Cardiac septum (tissue), 1 donor: Measurements from ENCODE around the gene HABP4. TPM values are rescaled to one million over a fixed set of nuclear protein-coding genes. Genes with fewer than 3 reads are reported as not detected.

Experiments
- DNase-seq: peaks from one replicate; pipeline ENCODE4 v3.0.0-alpha.2; 2020; ENCODE audit warnings: low spot score
- intact Hi-C: fragments of 100-400 bp; cut with DNase I; formaldehyde crosslinking; loops from one replicate; pipeline ENCODE4 v1.14.0; 2022
- total RNA-seq: library from RNA; stranded (reverse); fragmentation: NEBNext Ultra II Directional; extraction: Animal tissue kit (Norgen Biotek cat#: 25700); gene quantifications from one replicate; pipeline ENCODE4 v1.2.1, GENCODE V29; 2021
- donor health status: DM: no; HTN: no; CAD: no.

HABP4 gene
- total RNA-seq, 1 donor from 2014 or later: 29.7 TPM

GRCh38 chr9:96425500-96426169, 24.3 kb upstream of the HABP4 start:
- intact Hi-C loops: no loop called here

DNA sequence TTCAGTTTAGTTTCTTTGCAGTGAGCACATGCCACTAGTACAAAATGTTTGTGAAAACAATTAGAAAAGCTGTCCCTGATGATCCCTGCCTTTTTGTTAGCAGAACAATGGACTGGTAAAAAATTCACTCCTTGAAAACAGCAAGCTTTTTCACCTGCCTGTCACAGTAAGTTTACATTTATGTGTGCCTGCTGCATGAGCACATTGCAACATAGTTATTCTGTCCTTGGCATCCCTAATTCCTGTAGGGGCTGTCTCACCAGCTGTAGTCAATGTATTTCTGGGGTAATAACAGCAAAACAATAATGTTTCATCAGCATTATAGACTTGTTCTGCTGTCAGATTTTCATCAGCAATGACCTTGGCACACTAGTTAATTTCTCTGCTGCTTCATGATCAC, 20.2 kb upstream of the HABP4 start:
- intact Hi-C loops: no loop called here
- no peak for DNase-seq

More at GRCh38 chr9:96425500-96426169, 24.3 kb upstream of the HABP4 start:
- no peak for DNase-seq

GRCh38 chr9:96430377-96430776, 19.6 kb upstream of the HABP4 start:
- intact Hi-C loops: no loop called here
- DNase-seq: no peak

GRCh38 chr9:96435345-96435744, 14.6 kb upstream of the HABP4 start:
- no peak for DNase-seq
- intact Hi-C loops: no loop called here

- DNase-seq: no peak
- intact Hi-C loops: no loop called here
These were observed 13.9 kb upstream of the HABP4 start for GRCh38 chr9:96436063-96436455.

DNA sequence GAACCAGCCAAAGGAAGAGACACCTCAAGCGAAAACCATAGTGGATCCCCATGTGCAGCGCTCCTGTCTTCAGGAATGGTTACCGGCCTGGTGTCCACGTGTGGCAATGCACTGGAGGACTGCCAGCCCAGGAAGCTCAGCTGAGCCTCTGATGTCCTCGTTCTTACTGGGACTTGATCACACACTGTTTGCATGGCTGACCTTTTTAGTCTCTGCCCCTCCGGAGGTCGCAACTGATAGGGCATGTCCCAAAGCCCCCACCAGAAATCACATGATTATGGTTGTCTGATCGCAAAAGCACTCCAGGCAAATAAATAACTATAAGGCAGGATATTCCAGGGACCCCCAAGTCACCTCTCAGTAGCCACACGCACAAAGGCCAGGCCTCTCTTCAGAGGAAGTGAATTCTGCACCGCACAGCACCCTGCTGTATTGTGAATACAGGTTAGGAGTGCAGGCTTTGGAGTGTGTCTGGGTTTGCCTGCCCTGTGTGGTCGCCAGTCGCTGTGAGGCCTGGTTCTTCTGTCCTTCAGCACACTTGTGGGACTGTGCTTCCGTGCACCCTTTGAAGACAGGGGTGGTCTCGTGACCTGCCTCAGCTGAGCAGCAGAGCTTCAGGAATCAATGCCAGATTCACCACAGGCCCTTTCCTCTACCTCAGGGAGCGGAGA, 13.4 kb upstream of the HABP4 start:
- DNase-seq: no peak
- intact Hi-C loops: no loop called here

- DNase-seq: no peak
- intact Hi-C loops: no loop called here
These were observed 12.5 kb upstream of the HABP4 start for GRCh38 chr9:96437454-96437853.

GRCh38 chr9:96440671-96441199, 9.2 kb upstream of the HABP4 start:
- DNase-seq: no peak
- intact Hi-C loops: no loop called here

GRCh38 chr9:96441798-96442445, 8.0 kb upstream of the HABP4 start:
- intact Hi-C loops: no loop called here
- DNase-seq: no peak

DNA sequence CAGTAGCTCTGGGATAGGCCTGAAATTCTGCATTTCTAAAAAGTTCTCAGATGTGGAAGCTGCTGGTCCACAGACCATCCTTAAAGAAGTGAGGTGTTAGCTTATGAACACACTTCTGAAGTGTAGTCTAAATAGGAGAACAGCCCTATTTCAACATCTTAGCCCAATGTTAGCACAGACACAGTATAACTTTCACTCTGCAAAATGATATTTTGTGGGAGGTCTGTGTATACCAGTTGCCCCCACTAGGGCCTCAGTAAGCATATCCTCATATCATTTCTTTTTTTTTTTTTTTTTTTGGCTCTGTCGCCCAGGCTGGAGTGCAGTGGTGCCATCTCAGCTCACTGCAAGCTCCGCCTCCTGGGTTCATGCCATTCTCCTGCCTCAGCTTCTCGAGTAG, 7.5 kb upstream of the HABP4 start:
- intact Hi-C loops: no loop called here
- no peak for DNase-seq

DNA sequence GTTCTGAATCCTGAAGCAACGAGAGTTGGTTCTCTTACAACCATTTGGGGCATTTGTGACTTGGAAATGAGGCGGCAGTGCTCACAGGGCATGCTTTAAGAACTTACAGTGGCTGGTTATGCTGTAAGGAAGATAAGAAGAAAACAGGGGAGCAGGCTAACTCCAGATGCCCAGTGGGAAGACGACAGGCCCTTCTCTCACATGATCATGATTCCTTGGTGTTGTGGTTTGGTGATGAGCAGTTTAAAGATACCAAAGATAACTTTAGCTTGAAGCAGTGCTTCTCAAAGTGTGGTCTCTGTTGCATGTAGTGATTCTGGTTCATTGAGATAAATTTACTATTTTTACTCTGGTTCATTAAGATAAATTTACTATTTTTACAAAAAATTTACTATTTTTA, 2.6 kb upstream of the HABP4 start:
- DNase-seq: no peak
- intact Hi-C loops: no loop called here

GRCh38 chr9:96448546-96449170, 1.3 kb upstream of the HABP4 start:
- no peak for DNase-seq
- intact Hi-C loops: no loop called here

- intact Hi-C loops: no loop called here
- no peak for DNase-seq
These were observed 485 bp upstream of the HABP4 start for GRCh38 chr9:96449523-96449844.

- intact Hi-C loops: loop anchor here (2.0 to 5.0 kb wide), 4 partner anchors 32 to 214 kb away; partner anchors contain the start of genes CDC14B and ZNF367
- peak; percentile 79 for DNase-seq
These were observed 902 bp downstream of the HABP4 start for GRCh38 chr9:96450613-96451528.

DNA sequence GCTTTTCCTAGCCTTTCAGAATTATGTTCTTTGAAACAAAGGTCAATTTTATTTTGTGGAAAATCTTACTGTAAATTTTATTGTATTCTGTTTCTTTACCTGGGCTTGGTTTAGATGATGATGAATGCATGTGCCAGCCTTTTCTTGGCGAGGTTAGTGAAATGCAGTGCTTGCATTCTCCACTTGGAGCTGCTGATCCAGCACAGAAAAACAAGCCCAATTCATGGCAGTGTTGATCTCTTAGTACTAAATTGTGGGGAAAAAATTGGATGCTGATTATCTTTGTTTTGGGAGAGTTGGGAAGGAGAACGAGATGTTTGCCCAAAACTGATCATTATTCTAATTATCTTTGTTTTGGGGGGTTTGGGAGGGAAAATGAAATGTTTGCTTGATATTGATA, 3.7 kb downstream of the HABP4 start:
- intact Hi-C loops: loop anchor here (5.0 kb wide), 2 partner anchors 114 to 164 kb away; partner anchors contain the start of gene CDC14B
- DNase-seq: no peak

DNA sequence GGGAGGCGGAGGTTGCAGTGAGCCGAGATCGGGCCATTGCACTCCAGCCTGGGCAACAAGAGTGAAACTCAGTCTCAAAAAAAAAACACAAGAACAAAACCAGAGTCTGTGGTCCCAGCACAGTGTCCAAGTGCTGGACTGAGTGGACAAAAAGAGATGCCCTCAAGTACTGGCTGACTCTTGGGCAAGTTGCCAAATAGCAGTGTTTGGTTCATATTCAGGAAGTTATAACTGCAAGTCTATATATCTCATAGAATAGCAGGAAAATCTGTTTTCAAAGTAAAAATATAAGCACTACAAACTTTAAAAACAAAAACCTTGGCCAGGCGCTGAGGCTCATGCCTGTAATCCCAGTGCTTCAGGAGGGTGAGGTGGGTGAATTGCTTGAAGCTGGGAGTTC, 7.3 kb downstream of the HABP4 start:
- intact Hi-C loops: no loop called here
- no peak for DNase-seq

DNA sequence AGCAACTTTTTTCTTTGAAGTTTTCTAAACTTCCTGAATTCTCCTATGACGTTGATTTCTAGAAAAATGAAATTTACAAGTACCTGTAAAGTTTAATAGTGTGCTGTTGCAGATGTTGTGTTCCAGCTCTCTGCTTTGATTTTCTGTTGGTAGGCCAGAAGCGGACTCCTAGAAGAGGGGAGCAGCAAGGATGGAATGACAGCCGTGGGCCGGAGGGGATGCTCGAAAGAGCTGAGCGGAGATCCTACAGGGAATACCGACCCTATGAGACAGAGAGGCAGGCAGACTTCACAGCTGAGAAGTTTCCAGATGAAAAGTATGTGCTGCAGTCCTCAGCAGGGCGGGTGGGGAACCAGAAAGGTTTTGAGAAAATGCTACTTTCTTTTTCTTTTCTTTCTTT, 8.3 kb downstream of the HABP4 start:
- DNase-seq: no peak
- intact Hi-C loops: no loop called here

- no peak for DNase-seq
- intact Hi-C loops: no loop called here
These were observed 9.5 kb downstream of the HABP4 start for GRCh38 chr9:96459268-96460007.

DNA sequence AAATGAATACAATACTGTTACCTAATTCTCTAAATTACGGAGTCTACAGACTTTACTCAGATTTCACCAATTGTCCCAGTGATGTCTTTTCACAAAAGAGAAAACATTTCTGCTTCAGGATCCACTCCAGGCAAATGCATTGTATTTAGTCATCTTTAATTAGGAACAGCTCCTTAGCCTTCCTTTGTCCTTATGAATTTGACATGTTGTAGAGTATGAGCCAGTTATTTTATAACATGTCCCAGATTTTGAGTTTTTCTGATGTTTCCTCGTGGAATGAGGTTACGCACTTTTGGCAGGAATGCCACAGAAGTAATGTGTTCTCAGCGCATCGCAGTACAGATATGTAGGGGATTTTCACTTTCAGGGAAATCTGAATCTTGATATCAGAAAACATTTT, 10.5 kb downstream of the HABP4 start:
- intact Hi-C loops: no loop called here
- DNase-seq: no peak
